HG03159 (cell line): ENCODE measurements around the gene CFAP299.

Source experiments
- ATAC-seq: cut with Tn5 transposase; IDR thresholded peaks from one replicate; pipeline ENCODE4 v1.9.1; 2021; ENCODE audit warnings: mild to moderate bottlenecking, moderate library complexity; ENCODE audit not compliant: unreplicated experiment

Gene CFAP299

DNA sequence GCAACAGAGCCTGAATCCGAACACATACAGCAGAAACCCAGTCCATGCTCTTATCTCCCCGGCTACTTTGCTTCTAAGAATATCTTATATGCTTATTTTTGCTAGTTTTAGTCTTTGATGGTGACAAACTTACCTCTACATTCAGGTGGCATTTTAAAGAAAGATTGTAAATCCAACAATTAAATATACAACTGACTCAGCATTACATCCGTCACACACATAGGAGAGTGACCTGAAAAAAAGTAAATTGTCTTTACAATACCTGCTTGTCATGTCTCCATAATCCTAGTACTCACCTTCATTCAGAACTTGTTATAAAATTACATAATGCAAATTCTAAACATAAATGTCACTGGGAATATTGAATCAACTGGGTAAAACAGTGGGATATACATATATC lies 664.4 kb downstream of the CFAP299 start:
- ATAC-seq = no peak

DNA sequence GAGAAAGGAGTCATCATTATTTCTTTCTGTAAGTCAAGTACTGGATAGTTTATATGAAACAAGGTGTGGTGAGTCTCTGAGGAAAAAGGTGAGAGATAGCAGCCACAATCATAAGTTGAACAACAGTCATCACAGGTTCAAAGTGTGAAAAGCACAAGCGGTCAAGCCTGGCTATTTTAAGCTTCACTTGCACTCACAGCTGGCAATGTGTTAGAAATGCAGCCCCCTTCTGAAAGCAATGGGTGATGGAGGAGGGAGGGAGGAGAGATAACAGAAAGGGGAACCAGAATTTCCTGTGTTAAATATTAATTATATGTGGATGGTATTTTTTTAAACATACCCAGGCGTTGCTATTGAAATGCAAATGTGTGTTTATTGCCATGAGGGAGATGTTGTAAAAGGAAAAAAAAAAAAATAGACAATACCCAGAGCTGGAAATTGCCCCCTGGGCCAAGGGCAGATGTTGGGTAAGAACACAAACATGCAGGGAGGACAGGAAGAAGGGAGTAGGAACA lies 668.1 kb downstream of the CFAP299 start:
- ATAC-seq = peak; percentile 99

DNA sequence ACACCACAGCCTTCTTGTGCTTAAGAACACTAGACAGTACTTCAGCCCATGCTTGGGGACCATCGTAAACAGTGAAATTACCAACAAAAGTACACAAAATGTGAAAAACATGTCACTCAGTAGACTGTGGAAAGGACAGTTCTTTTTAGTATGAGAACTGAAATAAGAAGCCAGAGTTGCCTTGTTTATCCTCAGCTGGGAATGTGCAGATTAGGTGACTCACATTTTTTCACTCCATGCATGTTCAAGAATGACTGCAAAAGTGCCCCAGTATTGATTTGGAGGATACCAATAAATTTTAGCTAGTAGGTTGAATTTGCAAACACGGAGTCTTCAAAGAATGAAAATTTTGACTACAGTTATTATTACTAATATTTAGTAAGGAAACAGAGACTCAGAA lies 671.9 kb downstream of the CFAP299 start:
- ATAC-seq = no peak
